ENCODE data around the gene ARL14. TPM values are rescaled to one million over a fixed set of nuclear protein-coding genes. Genes with fewer than 3 reads are reported as not detected.
A peak's percentile ranks its signal among the peaks of the same experiment; 100 is the strongest.

The ARL14 gene
- not detected in 2 replicates for total RNA-seq

DNA sequence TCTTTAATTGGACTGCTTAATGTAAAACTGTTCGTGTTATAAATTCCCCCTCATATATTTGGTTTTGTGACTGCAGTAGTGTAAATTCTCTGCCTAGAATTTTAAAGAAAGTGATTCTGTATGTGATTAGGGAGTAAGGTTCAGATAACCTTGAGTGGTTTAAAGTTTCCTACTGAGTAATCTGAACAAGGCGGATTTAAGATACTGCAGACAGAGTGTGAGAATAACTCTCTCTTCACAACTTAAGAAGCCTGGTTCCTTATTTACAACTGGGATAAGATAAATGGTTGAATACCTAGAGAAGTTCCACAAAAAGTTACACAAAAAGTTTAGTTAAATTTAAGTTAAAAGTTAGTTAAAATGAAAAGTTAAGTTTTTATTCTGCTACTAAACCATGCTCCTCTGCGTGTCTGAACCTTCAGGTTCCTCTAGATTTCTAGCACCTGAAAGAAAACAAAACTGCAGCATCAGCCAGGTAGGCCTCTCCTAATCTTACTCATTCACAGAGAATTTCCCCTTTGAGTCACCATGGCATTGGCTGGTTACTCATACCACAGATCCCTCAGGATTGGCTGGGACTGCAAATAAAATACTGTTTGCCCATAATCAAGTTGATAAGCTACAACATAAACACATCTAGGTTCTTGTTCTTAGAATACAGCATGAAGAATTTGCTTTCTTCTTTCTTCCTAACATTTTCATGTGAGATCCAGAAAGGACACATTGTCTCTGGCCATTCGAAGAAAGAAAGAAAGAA lies at the start of gene ARL14:
Gene ARL14 (plus strand): TSS at position 614 of the 757 bp plus-strand sequence. CDS start 187 bp downstream, outside the sequence.
- peak; percentile 17 for DNase-seq (ENCODE audit: low read depth, low spot score)

- DNase-seq (ENCODE audit: low read depth, low spot score), result no peak
These were observed 47.5 kb upstream of the ARL14 start for GRCh38 chr3:160629491-160629890.

DNA sequence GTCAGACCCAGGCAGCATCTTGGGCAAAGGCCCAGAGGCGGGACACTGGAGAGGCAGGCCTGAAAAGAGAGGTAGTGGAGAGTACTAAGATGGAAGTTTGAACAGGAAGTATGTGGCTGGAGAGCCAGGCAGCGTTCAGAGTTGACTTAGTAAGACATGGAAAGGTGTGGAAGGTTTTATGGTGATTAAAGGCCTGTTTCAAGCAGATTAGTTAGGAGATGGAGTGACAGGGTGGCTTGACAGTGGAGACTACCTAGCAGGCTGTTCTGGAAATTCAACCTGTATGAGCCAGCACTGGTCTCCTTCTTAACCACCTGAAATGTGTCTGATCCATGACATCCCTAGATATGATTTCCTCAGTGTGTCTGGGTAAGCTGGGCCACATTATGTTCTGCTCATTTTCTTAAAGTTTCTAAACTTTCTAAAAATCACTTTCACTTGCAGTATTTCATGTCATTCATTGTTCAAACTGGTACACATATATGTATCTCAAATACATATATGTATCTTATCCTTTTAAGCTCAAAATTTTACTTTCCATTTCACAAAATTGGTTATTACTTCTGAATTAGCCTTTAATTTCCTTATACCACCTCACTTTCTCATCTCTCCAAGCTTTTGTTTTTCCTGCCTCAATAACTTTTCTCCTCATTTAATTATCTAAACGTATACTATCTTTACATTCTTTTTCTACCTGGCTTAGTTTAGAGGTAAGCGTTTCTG lies 43.4 kb upstream of the ARL14 start:
- no peak for DNase-seq (ENCODE audit: low read depth, low spot score)

DNA sequence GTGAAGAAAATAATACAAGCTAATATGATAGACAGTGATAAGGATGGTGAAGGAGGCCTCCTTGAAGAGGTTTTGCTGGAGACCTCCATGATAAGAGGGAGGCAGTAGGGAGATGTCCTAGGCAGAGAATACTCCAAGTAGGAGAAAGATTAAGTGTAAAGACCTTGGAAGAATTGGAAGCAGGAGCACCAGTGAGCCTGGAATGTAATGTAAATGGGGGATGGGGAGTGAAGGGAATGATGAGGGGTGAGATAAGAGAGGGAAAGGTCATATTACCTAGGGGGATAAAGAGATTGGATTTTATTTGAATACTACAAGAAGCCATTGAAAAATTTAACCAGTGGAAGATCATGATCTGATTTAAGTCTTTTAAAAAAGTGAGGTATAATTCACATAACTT lies 41.7 kb upstream of the ARL14 start:
- DNase-seq (ENCODE audit: low read depth, low spot score), result no peak

- no peak for DNase-seq (ENCODE audit: low read depth, low spot score)
These were observed 39.9 kb upstream of the ARL14 start for GRCh38 chr3:160637086-160637485.

DNA sequence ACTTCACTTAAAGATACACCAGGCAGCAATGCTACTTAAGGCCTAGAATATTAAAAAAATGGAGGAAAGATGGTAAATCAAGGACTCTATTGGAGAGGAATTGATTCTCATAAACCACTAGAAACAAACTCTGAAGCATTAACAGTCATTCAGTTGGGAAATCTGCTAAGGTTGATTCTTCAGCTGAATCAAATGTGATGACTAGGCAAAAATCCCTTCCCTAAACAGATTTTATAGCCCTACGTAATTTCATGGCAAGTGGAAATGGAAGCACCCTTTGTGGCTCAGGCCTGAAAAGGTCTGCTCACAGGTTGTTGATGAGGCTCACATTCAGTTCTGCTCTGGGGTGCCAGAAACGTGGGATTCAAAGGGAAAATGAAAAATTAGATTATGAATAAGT lies 38.8 kb upstream of the ARL14 start:
- no peak for DNase-seq (ENCODE audit: low read depth, low spot score)

DNA sequence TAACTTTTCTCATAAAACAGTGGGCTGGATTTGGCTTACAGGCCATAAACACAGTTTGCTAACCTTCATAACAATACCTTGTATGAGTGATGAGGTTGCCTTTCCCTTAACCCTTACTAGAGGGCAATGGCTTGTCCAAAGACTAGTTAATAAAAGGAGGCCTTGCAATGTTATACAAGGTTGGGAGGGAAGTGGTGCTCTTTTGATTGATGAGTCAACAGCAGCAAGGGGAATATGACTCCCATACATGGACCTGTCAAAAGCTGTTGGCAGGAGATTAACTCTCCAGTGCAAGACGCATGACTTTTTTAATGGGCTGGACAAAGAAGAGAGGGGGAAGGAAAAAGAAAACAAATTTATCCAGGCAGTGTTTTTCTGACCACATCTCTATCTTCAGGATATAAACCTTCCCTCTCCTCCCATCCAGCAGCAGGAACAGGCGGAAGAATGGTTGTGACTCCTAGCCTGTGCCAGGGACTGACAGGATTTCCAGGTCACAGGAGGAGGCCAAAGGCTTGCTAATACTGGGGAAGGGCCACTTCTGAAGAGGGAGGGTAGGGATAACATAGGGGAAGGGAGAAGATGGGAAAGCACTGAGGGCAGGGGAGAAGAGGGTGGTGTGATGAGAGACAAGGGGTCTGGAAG lies 35.2 kb upstream of the ARL14 start:
- DNase-seq (ENCODE audit: low read depth, low spot score), result peak; percentile 66

DNA sequence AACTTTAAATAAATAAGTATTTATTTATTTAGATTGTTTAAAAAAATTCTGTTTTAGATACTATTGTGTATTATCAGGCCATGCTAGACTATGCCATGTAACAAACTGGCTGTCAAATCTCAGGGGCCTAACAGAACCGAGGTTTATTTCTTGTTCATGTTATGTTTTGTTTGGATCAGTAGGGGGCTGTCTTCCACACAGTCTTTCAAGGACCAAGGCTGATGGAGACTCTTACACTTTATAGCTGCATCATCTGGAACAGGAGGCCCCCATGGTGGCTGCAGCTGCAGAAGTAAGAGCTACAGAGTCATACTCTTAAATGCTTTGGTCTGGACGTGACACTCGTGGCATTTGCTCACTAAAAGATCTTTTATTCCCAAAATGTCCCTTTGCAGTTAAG lies 33.0 kb upstream of the ARL14 start:
- DNase-seq (ENCODE audit: low read depth, low spot score), result no peak

DNA sequence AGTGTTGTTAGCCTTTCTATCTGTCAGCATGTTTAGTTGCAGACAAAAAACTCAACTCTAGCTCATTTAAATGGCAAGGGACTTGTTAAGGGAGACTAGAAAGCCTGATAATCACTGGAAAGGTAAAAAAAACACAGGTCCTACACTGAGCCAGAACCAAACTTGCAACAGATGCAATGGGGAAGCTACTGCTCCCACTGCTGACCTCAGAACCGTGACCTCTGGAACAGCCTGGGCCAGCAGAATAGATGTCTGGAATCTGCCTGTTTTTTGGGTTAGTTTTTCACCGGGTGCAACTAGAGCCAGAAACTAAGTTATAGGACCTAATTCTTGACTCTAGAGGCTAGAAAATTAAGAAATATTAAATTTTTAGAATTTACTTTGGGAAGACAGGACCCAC lies 32.5 kb upstream of the ARL14 start:
- no peak for DNase-seq (ENCODE audit: low read depth, low spot score)

DNA sequence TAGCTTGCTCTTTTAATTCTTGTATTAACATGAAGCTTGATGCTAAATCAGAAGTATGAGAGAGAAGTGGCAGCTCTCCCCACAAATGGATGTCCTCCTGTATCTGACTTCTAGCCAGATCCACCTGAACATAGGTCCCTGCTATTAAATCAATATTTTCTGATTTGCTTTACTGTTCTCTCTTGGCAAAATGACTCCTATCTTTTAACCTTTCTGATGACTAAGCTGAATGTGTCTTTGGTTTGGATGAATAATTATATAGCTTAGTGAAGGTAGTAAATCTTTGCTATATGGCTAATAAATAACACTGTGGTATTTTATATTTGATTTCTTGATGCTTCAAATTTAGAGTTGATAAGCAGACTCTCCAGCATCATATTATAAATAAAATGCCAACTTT lies 28.3 kb upstream of the ARL14 start:
- no peak for DNase-seq (ENCODE audit: low read depth, low spot score)

DNA sequence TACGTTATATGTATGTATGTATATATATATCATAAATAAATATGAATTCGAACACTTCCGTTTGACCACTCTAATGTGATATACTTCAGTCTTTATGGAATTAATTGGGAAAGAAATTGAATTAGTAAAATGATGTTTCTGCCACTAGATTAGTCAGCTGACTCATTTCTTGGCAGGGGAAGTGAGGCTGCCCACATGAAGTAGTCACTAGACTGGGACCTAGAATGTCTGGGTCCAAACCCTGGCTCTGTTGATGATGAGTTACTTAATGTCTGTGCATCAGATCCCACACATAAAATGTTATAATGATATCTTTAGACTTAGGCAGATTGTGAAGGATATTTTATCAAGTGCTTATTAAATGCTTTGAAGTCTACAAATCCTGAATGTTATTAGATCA lies 27.4 kb upstream of the ARL14 start:
- no peak for DNase-seq (ENCODE audit: low read depth, low spot score)

DNA sequence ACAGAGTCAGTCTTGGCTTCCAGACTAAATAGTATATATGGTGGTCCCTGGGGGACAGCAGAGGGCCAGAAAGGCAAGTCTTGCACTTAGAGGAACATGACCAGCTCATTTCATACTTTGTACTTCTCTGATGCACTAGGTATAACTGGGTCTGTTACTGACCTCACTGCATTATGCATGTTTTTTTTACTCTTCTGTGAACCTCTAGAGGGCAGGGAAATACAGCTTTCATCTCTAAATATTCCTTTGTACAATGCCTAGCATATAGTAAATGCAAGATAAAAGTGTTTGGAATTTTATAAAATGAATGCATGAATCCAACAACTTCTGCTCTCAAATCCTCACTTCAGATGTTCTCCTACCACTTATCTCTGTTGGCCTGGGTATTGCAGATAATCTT lies 23.4 kb upstream of the ARL14 start:
- no peak for DNase-seq (ENCODE audit: low read depth, low spot score)

DNA sequence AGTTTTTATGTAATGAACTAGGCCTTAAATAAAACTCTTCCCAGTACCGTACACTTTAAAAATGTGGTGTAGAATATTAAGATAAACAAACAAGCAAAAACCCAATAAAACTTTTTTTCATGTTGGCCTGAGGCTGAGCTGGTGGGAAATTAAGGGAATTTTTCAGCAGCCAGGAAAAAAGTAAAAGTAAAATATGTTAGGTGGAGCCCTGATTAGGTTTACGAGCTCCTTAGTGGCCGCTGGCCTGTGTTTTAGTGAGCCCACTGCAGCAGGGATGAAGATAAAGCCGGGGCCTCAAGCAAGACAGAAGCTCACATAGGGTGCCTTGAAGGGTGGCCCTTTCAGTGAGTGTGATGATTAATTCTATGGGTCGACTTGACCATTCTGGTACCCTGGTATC lies 16.1 kb upstream of the ARL14 start:
- no peak for DNase-seq (ENCODE audit: low read depth, low spot score)

DNA sequence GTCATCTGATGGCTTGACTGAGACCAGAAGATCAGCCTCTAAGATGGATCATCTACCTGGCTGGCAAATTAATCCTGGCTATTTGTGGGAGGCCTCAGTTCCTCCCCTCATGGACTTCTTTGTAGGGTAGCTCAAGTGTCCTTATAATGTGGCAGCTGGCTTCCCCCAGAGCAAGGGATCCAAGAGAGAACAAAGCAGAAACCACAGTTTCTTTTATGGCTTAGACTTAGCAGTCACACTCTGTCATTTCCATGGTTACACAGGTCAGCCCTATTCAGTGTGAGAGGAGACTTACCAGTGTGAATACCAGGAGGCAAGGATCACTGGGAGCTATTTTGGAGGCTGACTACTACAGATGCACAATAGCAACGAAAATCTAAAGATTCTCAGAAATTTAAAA lies 15.3 kb upstream of the ARL14 start:
- no peak for DNase-seq (ENCODE audit: low read depth, low spot score)

GRCh38 chr3:160665231-160665630 lies 11.7 kb upstream of the ARL14 start:
- no peak for DNase-seq (ENCODE audit: low read depth, low spot score)

DNA sequence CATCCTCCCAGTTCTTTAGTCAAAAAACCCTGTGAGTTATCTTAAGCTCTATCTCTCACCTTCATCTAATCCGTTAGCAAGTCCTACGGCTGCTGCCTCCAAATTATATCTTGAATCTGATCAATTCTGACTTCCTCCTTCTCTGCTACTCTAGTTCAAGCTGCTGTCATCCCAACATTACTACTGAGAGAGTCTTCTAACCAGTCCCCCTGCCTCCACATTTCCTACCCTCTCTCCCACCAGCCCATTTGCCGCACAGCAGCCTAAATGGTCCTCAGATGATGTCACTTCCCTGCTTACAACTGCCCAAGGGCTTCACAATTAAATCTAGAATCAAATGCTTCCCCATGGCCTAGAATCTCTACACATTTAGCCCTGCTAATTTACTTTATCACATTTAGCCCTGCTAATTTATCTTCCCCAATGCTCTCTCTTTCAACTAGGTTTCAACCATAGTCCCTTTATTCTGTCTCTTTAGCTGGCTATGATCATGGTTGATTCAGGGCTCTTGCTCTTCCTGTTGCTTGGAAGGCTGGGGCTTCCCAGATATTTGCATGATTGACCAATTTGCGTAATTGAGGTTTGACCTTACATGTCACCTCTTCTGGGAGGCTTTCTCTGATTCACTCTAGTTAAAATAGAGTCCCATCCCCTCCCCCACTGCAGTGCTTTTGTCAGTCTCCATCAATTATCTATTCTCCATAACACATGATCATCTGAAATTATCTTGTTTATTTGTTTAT lies 11.0 kb upstream of the ARL14 start:
- DNase-seq (ENCODE audit: low read depth, low spot score), result no peak

DNA sequence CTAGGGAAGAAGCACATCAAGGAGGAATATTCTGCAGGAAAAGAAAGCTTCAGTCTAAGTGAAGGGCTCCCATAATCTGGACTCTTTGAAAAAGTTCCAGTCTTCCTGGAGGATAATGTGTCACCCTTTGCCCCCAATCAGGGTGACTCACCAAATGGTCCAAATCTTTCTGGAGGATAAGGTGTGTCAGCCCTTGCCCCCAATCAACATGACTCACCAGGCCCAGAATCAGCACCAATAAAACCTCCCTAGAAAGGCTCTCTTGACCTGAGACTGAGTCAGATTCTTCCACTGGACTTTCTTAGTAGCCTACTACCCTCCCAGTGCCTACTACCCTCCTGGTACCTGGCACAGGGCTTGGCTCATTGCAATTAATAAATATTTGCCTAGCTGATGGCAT lies 9.5 kb upstream of the ARL14 start:
- no peak for DNase-seq (ENCODE audit: low read depth, low spot score)

GRCh38 chr3:160668454-160668853 lies 8.5 kb upstream of the ARL14 start:
- no peak for DNase-seq (ENCODE audit: low read depth, low spot score)

DNA sequence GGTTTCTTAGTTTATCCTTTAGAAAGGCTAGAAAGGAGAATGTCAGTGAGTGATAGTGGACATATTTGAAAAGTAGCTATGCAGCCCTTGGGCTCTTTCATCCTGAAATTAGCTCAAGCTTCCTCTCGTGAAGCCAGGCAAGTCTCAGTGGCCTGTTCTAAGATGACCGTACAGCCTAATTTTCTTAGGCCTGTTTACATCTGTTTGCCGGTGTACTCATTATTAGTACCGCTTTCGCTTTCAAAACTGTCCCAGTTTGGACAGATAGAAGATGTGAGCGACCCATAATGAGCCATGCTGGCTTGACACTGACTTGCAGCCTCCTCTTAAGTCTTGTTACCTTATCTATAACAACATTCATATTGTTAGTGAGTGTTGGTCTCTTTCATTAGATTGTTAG lies 5.7 kb upstream of the ARL14 start:
- DNase-seq (ENCODE audit: low read depth, low spot score), result no peak

DNA sequence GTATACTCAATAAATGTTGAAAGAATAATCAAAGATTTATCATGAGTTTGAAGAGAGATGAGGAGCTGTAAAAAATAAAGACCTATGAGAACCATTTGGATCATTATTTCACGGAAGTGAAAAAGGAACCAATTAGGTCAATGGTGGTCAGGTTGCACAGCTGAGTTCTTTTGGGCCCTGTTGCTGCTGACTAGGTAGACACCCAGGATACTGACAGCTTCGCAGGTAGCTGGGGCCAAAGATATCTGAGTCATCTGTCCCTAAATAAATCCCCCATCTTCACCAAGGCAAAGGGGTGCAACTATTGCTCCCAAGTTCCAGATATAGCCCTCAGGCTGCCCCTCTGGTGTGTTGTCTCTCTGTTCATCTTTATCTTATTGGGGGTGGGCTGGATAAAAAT lies 5.0 kb upstream of the ARL14 start:
- DNase-seq (ENCODE audit: low read depth, low spot score), result no peak

DNA sequence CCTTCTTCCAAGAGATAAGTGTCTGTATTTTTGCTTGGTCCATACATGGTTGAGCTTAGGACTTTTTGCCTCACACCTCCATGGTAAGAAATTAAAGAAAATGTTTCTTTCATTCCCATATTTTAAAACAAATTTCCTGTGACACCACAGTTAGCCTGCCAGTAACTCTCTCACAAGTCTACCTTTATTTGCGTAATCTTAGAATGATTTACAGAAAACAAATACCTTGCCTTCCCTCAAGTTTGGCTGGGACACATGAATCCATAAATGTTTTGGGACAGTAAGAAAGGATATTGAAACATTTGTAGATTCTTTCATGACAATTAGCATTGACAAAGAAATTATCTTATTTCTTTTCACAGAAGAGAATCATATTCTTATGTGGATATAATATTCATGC lies 3.8 kb upstream of the ARL14 start:
- DNase-seq (ENCODE audit: low read depth, low spot score), result no peak

DNA sequence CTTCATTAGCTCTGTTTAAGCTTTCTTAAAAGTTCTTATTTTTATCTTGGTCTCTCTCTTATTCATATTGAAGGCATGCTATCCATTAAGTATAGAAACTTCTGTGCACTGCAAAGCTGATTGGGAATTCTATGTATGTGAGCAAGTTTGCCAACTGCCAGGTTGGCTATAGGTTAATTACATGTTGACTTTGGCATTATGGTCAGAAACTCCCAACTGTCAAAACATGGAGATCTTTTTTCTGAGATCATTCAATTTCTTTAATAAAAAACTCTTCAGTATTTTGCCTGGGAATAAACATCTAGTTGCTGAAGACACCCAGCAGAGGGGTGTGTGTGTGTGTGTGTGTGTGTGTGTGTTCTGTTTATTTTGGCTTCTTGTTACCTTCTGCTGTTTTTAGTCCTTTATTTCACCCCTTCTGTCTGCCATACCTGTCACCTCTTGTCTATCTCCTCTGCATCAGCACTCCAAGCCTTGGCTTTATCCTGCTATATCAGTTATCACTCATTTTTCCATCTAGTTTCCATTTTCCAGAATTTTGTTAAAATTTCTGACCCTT lies 1.3 kb upstream of the ARL14 start:
- no peak for DNase-seq (ENCODE audit: low read depth, low spot score)
